GM12874 (cell line): Measurements from ENCODE around the gene RGS14.

Experiments used
- TF ChIP-seq, protein P1 (sequence below): IDR thresholded peaks from 2 replicates; pipeline ENCODE4 v1.5.1; 2011; ENCODE audit warnings: low read depth, mild to moderate bottlenecking, control low read depth, low read length, moderate library complexity; ENCODE audit not compliant: insufficient read depth

Gene RGS14

DNA sequence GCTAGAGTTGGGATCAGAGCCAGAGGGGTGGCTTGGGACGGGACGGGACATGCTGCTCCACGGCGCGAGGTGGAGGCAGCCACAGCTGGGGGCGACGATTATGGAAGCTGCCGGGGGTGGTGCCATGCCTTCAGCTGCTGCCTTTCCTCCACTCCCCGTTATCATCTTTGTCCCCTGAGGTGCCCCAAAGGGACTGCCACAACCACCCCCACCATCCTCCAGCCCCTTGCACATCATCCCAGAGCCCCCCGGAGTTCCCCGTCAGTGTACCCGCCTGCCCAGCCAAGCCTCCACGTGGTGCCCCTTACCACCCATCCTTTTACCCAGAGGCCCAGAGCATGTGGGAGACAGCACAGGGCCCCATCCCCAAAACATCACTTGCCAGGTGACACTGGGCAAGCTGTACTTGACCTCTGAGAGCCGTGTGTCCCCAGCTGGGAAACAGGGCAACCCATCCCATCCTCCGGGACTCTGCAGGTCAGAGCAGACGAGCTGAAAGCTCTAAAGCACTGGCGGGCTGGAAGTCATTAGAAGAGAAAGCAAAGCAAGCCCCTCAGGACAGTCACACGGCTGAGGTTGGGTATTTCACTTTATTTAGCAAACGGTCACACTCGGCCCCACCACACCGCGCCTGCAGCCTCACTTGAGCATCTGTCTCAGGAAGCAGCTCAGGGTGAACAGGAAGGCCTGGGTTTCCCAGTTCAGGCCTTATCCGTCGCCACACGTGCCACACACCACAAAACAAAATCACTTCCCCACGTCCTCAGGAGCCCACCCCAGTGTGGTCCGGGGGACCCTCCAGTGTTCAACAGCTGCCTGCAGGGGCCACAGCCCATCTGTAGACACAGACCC, 26.5 kb upstream of the RGS14 start:
- TF ChIP-seq, protein P1, sequence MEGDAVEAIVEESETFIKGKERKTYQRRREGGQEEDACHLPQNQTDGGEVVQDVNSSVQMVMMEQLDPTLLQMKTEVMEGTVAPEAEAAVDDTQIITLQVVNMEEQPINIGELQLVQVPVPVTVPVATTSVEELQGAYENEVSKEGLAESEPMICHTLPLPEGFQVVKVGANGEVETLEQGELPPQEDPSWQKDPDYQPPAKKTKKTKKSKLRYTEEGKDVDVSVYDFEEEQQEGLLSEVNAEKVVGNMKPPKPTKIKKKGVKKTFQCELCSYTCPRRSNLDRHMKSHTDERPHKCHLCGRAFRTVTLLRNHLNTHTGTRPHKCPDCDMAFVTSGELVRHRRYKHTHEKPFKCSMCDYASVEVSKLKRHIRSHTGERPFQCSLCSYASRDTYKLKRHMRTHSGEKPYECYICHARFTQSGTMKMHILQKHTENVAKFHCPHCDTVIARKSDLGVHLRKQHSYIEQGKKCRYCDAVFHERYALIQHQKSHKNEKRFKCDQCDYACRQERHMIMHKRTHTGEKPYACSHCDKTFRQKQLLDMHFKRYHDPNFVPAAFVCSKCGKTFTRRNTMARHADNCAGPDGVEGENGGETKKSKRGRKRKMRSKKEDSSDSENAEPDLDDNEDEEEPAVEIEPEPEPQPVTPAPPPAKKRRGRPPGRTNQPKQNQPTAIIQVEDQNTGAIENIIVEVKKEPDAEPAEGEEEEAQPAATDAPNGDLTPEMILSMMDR = no peak

DNA sequence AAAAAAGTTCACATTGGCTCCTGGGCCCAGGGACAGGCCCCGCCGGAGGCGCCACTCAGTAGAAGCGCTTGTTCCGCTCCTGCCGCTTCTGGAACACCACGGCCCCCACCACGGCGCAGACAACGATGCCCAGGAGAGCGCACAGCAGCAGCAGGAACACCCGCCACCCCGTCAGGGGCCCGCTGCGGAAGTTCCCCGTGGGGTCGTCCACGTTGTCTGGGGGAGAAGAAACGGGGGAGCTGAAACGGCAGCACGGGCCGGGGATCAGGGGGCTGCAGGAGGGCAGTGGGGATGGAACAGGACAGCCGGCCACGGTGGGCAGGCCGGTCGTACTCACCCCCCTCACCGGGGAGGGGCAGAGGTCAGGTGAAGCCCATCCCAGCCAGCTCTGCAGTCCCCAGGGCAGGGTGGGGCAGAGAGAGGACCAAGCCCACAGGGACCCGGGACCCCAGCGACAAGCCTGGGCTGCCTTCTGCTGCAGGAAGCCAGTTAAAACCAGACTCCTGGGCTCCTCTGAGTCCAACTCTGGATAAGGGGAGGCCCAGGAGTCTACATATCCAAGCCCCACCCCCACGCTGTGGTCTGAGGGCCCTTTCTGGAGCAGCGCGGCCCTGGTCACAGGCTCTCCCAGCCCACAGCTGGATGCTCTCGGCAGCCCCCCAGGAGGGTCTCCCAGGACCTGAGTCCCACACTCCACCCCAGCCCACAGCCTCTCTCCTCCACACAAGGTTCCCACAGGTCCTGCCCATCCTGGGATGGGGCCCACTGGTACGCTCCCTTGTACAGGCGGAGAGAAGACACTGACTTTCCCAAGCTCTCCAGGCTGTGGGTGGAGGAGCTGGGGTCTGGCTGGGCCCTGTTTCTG, 25.5 kb upstream of the RGS14 start:
- TF ChIP-seq, protein P1 = no peak

DNA sequence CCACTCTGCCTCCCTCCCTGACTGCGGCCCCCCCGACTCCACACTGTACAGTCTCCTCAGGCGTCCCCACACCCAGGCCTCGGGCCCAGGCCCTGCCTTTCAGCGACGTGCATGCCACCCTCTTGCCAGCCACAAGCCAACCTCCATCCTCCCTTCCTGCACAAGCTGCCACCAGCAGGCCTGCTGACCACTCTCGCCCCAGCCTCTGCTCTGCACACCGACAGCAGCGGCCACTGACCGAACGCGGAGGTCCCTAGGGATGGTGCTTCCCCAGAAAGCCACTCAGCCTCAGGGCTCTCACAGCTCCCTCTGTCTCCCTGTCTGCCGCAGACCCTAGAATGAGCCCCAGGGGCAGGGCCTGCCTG, 24.8 kb upstream of the RGS14 start:
- TF ChIP-seq, protein P1 = no peak

DNA sequence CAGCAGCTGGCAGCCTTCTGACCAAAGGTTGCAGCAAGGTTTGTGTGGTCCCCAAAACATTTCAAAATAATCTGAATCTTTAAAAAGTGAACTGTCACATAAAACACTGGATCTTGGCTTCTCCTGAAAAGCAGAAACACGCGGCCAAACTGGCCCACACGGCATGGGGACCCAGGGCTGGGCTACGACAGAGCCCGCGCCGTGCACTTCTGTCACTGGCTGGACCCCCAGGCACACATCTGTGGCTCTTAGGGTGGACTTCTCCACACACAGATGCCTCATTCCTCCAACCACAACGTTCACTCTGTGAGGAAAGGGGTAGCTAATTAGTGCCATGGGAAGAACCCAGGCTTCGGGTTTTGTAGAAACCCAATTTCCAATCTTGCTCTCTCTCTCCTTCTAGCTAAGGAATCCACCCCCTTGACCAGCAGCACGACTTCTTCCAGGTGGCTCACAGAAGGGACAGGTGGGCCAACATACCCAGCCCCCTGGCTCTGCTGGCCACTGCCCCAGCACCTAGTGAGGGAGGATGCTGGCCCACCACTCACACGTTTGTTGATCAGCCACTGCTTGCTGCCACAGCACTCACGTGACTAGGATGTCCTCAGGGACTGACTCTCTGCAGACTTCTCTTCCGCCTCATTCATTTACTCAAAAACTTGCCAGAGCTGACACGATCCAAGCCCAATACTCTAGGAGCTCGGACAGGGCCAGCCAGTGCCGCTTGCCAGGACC, 24.1 kb upstream of the RGS14 start:
- TF ChIP-seq, protein P1 = no peak

DNA sequence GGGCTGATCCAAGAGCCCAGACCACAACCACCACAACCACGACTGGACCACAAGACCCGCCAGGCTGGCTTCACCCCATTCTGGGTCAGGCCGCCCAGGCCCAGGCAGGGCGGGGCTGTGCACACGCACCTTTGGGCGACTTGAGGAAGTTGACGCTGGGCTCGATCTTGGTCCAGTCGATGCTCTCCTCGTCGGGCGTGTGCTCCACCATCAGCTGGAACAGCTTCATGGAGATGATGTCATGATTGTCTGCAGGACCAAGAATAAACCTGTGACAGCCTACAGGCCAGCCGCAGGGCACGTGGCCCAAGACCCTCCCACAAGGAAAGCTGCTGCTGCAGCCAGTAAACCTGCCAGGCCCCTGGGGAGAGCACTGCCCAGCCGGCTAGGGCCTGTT, 23.6 kb upstream of the RGS14 start:
- TF ChIP-seq, protein P1 = no peak

DNA sequence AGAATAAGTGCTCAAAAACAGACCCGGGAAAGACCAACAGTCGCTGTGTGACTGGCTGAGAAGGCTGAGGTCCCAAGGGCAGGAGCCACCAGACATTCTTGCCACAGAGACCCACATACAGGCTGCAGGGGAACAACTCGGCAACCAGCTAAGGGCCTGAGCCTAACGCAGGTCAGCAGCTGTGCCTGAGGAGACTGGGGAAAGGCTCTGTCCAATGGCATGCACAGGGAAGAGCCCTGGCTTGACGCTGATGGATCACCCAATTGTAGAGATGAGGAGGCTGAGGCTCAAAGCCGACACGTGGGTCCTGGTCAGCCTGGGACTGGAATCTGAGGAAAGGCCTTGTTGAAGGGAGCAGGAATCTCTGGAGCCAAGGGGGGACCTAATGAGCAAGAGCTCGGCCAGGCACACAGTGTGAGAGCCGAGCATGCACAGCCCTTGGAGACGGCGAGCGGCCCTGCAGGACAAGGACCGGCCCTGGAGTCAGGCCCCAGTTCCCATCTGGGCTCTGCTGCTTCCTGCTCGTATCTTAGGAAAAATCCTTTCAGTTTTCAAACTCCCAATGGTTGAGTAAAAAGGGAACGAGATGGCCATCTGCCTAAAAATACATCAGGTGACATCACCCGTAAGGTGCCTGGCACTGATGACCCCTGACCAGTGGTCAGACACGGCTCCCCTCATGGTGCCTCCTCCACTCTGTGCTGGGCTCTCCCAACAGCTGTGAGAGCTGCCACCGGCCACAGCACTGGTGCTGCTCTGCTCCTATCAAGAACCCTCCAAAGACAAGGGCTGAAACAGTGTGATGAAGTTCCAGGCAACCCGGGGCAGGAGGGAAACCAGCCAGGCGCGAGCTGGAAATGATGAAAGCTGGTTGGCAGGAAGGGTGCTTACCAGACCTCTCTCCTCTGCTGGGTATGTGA, 22.7 kb upstream of the RGS14 start:
- TF ChIP-seq, protein P1 = no peak
